ENCODE results near the gene NCOA7.
"Not testable (repeated sequence)": the region's sequence is repeated elsewhere in the genome, so short reads cannot be mapped to it uniquely, and the experiment has no call there.

GRCh38 chr6:125935520-125935919 is 144.8 kb downstream of the NCOA7 start:
- TF ChIP-seq POLR2A, CTCF (IDR thresholded peaks at IDR 0.05): not testable (repeated sequence)

All from adrenal gland (tissue), 5 donors.